Left ventricle myocardium inferior (tissue), 1 donor: Measurements from ENCODE around the gene MAP2. TPM values are rescaled to one million over a fixed set of nuclear protein-coding genes. Genes with fewer than 3 reads are reported as not detected.

ENCODE experiments used
- DNase-seq: peaks from one replicate; pipeline ENCODE4 v3.0.0-alpha.2; 2020
- H3K27ac ChIP-seq: fragments of 200-600 bp; replicated peaks from 2 replicates; pipeline ENCODE4 v1.8.0; 2021
- H3K27me3 ChIP-seq: fragments of 200-600 bp; 2 replicates; pipeline ENCODE4 v1.8.0; 2021; ENCODE audit warnings: low read depth
- H3K36me3 ChIP-seq: fragments of 200-600 bp; 2 replicates; pipeline ENCODE4 v1.8.0; 2021
- H3K4me1 ChIP-seq: fragments of 200-600 bp; 2 replicates; pipeline ENCODE4 v1.8.0; 2021
- H3K4me3 ChIP-seq: fragments of 200-600 bp; 2 replicates; pipeline ENCODE4 v1.8.0; 2021; ENCODE audit warnings: mild to moderate bottlenecking, moderate library complexity
- H3K9me3 ChIP-seq: fragments of 200-600 bp; replicated peaks from 2 replicates; pipeline ENCODE4 v1.8.0; 2021
- intact Hi-C: fragments of 100-400 bp; cut with micrococcal nuclease; formaldehyde crosslinking; loops from one replicate; pipeline ENCODE4 v1.11.0; 2022
- total RNA-seq: library from RNA; stranded (reverse); fragmentation: NEBNext Ultra II Directional; extraction: Animal tissue kit (Norgen Biotek cat#: 25700); gene quantifications from one replicate; pipeline ENCODE4 v1.2.1, GENCODE V29; 2021
- TF ChIP-seq, protein P1 (sequence below): fragments of 200-600 bp; IDR thresholded peaks from 2 replicates; pipeline ENCODE4 v1.8.0; 2021; ENCODE audit warnings: antibody characterized with exemption, mild to moderate bottlenecking, borderline replicate concordance
- donor health status: DM: no; HTN: yes; CAD: no; lungs with severe emphysema.

MAP2 gene
- total RNA-seq, 1 donor from 2014 or later: 6.2 TPM

DNA sequence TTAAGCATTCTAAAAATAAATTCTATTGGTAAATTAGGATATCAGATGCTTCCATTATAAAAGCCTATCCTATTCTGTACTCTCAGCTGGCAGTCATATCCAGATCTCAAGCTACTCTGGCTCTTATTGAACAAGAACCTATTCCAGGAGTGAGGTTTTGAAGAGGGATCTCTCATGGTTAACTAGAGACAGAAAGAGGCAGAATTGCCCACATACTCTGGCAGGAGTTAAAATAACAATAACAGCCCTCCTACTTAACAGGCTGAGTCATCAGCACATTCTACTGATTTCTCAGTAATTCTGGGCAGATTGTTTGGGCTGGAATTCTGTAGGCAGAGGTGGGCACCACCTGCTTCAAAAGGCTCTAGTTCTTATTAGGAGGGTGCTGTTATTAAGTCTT, 205.8 kb downstream of the MAP2 start:
- Histone ChIP-seq H3K36me3 (no peaks in the 10 kb centered on the region), H3K9me3 (no peaks in the 10 kb centered on the region), H3K27ac (no peak overlapping the region), H3K27me3 (no peaks in the 10 kb centered on the region), H3K4me3 (no peak overlapping the region), H3K4me1 (no peaks in the 10 kb centered on the region)
- TF ChIP-seq, protein P1, sequence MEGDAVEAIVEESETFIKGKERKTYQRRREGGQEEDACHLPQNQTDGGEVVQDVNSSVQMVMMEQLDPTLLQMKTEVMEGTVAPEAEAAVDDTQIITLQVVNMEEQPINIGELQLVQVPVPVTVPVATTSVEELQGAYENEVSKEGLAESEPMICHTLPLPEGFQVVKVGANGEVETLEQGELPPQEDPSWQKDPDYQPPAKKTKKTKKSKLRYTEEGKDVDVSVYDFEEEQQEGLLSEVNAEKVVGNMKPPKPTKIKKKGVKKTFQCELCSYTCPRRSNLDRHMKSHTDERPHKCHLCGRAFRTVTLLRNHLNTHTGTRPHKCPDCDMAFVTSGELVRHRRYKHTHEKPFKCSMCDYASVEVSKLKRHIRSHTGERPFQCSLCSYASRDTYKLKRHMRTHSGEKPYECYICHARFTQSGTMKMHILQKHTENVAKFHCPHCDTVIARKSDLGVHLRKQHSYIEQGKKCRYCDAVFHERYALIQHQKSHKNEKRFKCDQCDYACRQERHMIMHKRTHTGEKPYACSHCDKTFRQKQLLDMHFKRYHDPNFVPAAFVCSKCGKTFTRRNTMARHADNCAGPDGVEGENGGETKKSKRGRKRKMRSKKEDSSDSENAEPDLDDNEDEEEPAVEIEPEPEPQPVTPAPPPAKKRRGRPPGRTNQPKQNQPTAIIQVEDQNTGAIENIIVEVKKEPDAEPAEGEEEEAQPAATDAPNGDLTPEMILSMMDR: no peak
- no peak for DNase-seq
- intact Hi-C loops: no loop called here

DNA sequence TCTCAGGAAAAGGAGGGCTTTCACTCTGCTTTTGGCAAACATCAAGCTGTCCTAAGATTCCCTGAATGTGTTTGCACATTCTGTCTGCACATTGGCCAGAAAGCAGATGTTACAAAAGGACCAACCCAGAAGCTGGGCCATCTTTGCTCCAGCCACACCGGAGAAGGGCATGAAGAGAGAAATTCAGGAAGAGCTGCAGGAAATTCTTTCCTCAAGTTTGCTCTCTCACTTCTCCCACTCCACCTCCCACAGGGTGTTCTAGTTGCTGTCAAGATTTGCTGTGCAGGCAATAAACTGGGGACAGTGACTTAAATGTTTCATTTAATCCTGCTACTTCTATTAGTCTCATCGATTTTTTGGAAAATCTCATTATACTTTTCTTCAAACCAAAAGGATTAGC, 210.1 kb downstream of the MAP2 start:
- no peak for DNase-seq
- Histone ChIP-seq H3K27ac (no peak overlapping the region), H3K36me3 (no peaks in the 10 kb centered on the region), H3K4me1 (no peaks in the 10 kb centered on the region), H3K27me3 (no peaks in the 10 kb centered on the region), H3K4me3 (no peak overlapping the region), H3K9me3 (no peaks in the 10 kb centered on the region)
- intact Hi-C loops: no loop called here
- TF ChIP-seq, protein P1: no peak

DNA sequence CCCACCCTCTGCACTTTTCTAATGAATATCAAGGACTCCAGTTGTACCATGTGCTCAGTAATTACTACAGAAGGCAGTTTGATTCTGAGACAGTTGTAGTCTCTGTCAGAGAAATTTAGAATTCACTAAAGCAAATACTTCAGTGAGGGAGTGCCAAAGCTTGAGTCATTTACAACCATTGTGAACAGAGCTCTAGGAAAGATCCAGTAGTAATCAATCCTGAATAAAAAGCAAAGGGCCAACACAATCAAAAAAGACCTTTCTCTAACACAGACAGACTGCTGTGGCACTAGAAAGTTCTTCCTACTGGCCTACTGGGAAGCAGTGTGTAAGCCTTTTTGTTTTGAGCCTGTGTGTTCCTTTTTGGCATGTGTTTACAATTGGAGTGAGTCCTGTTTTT, 212.2 kb downstream of the MAP2 start:
- Histone ChIP-seq H3K9me3 (no peaks in the 10 kb centered on the region), H3K4me3 (no peak overlapping the region), H3K27ac (no peak overlapping the region), H3K27me3 (no peaks in the 10 kb centered on the region), H3K4me1 (no peaks in the 10 kb centered on the region), H3K36me3 (no peaks in the 10 kb centered on the region)
- intact Hi-C loops: no loop called here
- TF ChIP-seq, protein P1: no peak
- no peak for DNase-seq

DNA sequence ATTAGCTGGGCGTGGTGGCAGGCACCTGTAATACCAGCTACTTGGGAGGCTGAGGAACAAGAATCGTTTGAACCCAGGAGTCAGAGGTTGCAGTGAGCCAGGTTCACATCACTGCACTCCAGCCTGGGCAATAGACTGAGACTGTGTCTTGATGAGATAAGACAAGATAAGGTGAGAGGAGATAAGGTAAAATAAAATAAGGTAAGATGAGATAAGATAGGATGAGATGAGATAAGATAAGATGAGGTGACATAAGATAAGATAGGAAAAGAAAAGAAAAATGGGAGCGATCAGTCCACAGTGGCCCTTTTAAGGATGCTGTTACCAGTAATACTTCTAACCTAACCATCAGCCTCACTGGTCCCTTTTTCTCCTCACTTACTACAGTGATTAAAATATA, 213.4 kb downstream of the MAP2 start:
- no peaks in the 10 kb centered on the region for H3K36me3 ChIP-seq
- H3K9me3 ChIP-seq: no peaks in the 10 kb centered on the region
- H3K27ac ChIP-seq: no peak overlapping the region
- TF ChIP-seq, protein P1: no peak
- intact Hi-C loops: no loop called here
- H3K27me3 ChIP-seq: no peaks in the 10 kb centered on the region
- no peak for DNase-seq
- no peak overlapping the region for H3K4me3 ChIP-seq
- no peaks in the 10 kb centered on the region for H3K4me1 ChIP-seq

DNA sequence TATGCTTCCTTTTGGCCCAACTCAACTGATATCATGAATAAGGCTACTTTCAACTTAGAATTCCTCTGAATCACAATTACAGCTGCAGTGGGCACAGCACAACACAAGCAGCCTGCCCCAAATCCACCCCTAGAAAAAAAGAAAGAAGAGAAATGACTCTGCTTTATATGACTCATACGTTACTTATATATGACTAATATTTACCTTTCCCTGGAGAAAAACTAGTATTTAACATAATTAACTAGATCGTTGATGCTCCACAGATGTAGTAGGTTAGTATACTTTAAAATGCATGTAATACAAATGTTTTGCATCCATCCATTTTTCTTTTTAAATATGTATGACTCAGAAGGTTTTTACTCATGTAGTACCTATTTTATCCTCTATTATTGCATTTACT, 214.5 kb downstream of the MAP2 start:
- TF ChIP-seq, protein P1: no peak
- no peak for DNase-seq
- Histone ChIP-seq H3K27ac (no peak overlapping the region), H3K27me3 (no peaks in the 10 kb centered on the region), H3K36me3 (no peaks in the 10 kb centered on the region), H3K4me1 (no peaks in the 10 kb centered on the region), H3K9me3 (no peaks in the 10 kb centered on the region), H3K4me3 (no peak overlapping the region)
- intact Hi-C loops: no loop called here

DNA sequence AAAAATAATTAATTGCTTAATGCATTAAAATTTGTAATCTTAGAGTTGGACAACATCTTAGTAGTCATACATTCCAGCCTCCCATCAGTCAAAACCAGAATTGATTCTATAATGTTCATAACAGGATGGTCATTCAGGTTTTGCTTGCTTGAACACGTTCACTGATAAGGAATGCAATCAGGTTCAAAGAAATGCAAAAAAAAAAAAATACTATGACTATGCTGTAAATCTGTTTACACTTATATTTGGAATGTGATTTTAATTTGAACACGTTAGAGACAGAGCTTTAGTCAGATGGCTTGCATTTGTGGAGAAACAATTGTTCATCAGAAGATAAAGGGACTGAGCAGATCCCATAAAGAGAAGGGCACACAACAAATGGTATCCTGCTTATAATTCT, 216.5 kb downstream of the MAP2 start:
- intact Hi-C loops: no loop called here
- H3K9me3 ChIP-seq: no peaks in the 10 kb centered on the region
- DNase-seq: no peak
- no peaks in the 10 kb centered on the region for H3K4me1 ChIP-seq
- no peaks in the 10 kb centered on the region for H3K27me3 ChIP-seq
- H3K36me3 ChIP-seq: no peaks in the 10 kb centered on the region
- no peak overlapping the region for H3K27ac ChIP-seq
- TF ChIP-seq, protein P1: no peak
- no peak overlapping the region for H3K4me3 ChIP-seq
